Left renal pelvis (tissue), 4 donors: ENCODE results near the gene MRPS33. TPM values are rescaled to one million over a fixed set of nuclear protein-coding genes. Genes with fewer than 3 reads are reported as not detected.

Experiments used
- DNase-seq, 4 donors: peaks; one replicate each; pipeline ENCODE4 v3.0.0-alpha.2; 2013; ENCODE audit warnings: low read depth in 4 of 4, low spot score in 3 of 4
- polyA plus RNA-seq, 4 donors: library from polyadenylated mRNA; unstranded; fragments of 120-200 nt; gene quantifications; one replicate each; pipeline ENCODE4 v1.2.1, GENCODE V29; 2013; ENCODE audit not compliant: insufficient read length in 4 of 4

The MRPS33 gene
- polyA plus RNA-seq, 4 donors = 49.6 to 89.9 (median 74.8) TPM

- no peak for DNase-seq
Observed at GRCh38 chr7:141012696-141013344, 1.9 kb downstream of the MRPS33 start.

DNA sequence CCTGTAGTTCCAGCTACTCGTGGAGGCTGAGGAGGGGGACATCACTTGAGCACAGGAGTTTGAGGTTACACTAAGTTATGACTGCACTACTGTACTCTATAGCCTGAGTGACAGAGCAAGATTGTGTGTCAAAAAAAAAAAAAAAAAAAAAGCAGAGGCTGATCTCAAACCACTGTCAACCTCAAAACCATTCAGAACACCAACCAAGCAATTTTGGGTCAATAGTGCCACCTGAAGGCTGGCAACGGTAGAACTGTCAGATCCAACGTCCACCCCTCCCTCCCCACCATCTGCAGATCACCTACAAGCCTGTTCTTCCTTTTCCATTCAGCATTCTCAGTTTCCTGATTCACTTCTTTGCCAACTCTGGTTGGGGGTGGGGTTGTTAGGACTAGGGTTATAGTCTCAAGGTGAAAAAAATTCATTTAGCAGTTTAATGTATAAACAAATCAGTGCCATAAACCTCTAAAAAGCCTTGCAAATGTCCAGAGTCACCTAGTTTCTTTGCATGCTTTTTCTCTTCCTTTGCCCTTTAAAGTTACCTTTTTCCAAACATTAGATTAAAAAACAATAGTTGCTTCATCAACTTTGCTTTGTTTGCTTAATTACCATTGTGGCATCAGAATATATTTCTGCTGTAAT lies 2.6 kb downstream of the MRPS33 start:
- peak; percentile 42 to 59 (median 46) for DNase-seq

GRCh38 chr7:141011443-141011842 lies 3.3 kb downstream of the MRPS33 start:
- no peak for DNase-seq

DNA sequence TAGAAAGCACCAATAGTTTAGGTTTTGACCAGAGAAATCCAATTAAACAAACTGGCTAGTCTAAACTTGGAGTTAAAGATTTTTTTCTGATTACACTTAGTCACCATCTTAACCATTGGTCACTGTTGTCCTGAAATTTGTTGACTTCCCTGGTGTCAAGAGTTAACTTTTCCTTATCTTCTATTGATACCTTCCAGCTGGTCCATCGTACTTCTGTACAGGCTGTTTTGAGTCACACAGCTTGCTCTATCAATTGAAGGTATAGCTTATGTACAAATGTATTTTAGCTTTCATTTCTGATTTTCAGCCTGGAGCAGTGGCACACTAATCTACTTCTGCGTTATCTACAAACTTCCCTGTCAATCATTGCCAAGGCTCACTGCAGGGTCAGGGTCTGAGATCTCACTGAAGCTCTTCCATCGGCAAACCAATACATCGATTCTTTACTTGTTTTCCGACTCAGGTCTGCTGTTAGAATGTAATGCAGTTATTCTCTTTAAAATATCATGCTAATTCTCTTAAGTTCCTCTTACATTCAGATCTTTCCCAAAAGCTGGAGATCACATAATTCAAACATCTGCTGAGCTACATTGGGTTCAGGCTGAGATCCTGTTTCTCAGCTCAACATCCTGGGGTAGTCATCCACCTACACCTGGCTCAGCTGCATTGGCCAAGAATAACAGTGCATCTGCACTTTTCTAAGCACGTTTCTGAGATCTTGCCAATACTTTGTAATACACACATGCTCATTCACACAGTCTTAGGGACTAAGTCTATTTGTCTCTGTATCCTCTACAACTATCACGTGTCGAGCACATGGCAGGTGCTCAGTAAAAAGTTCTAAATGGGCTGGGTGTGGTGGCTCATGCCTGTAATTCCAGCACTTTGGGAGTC lies 11.3 kb downstream of the MRPS33 start:
- DNase-seq = no peak

DNA sequence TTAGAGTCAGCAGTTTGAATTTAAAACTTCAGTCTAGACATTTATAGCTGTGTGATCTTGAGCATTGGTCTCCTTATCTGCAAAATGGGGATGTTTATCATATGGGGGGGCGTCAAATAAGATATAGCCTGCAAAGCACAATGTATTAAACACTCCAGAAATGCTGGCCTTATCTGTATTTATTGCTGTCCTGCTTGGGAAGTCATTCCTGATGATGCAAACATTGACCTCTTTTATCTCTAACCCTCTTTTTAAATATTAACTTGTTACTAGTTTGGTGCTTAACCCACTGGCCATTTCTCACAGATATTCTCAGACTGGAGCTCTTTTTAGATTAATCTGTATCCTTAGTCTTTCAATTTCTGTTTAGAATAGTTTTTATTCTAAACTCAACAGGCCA lies 13.2 kb downstream of the MRPS33 start:
- no peak for DNase-seq

GRCh38 chr7:141001122-141001521 lies 13.6 kb downstream of the MRPS33 start:
- DNase-seq = no peak

GRCh38 chr7:140998715-140999114 lies 16.0 kb downstream of the MRPS33 start:
- DNase-seq = no peak

GRCh38 chr7:140992422-140992821 lies 22.3 kb downstream of the MRPS33 start:
- no peak for DNase-seq

DNA sequence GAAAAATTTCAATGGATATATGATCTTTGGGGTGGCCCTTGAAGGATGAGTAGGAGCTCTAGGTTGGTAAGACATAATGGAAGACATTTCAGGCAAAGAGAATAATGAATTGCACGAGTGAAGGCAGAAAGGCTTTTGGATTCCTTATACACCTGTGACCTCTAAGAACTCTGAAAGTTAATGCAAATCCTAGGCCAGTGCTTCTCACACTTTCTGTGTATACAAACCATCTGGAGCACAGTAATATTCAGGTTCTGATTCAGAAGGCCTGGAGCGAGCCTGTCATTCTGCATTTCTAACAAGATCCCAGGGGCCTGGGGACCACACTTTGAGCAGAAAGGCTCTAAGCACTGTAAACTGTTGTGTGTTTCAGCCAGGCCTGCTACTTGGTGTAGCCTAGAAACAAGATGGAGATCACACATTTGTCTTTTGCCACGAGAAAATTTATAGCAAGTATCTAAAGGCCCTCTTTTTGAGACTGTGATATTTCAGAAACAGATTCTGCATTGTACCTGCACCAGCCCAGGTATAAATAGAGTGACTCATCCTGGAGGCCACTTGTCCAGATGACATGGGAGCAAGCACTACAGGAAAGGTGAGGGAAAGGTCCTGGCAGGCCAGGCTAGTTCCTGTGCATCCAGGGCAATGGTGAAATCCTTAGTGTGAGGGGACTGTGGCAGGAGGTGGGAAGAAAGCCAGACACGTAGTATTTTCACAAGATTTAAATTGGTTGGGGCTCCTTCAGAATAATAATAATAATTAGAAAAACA lies 24.4 kb downstream of the MRPS33 start:
- DNase-seq = no peak

DNA sequence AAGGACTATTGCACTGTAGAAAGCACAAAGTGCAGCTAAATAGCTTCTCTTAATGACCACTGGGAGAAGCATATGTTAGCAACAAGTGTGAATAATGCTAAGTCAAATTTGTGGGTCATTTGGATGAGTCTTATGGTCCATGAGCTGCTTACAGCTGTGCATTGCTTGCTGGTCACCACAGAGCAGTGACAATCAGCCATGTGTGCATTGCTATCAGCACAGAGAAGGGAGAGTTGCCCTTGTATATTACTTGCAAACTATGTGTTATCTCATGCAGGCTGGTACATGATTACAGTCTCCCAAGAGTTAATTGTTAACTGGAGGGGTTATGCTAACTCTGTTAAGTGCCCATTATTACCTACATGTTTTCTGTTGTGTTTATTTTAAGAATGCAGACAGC lies 25.7 kb downstream of the MRPS33 start:
- no peak for DNase-seq

- DNase-seq = no peak
Observed at GRCh38 chr7:140983802-140984201, 30.9 kb downstream of the MRPS33 start.

DNA sequence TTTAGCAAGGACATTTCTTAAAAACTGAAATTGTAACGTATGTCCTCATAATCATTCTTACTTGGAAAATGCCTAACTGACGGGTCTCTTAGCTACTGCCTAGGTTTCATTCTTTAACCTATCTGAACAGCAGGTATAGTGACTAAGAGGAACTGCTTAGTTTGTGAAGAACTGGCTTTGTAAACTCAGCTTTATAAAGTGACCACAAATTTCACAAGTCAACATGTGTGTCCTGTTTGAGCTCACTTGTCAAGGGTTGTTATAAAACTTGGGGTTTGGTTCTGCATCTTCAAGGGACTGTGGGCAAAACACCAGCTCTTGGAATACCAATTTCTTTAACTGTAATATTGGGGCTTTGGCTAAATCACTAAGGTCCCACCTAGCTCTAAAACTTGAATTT lies 32.2 kb downstream of the MRPS33 start:
- no peak for DNase-seq

DNA sequence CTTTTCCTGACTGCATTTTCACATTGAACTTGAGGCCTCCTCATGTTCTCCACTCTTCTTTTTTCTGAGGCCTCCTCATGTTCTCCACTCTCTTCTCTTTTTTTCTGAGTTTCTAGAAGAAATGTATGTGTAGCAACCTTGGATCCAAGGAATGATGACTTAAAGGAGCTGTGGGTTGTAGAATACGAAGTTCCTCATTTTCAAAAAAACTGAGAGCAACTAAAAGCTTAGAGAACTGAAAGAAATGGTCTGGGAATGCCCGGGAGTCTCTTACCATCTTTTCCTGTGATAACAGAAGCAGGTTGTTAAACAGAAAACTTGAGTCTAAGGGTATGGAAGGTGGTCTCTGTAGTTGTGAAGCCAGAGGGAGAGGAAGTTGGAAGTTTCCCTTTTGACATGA lies 32.8 kb downstream of the MRPS33 start:
- no peak for DNase-seq

DNA sequence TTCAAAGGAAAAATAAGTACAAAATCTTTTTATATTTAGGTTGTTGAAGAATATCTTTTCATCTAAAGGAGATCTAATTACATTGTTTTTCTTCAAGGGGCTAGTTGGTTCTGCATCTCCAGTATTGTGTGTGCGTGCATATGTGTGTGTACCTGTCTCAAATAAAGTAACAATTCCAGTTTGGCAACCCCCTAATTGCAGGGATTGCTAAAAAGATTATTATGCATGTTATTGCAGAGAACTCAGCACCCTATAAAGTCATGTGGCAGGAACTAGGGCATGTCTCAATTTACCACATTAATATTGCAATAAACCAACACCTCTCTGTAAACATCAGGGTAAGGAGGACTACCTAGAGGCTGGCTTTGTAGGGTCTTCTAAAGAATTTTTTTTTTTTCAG lies 37.0 kb downstream of the MRPS33 start:
- DNase-seq = no peak

DNA sequence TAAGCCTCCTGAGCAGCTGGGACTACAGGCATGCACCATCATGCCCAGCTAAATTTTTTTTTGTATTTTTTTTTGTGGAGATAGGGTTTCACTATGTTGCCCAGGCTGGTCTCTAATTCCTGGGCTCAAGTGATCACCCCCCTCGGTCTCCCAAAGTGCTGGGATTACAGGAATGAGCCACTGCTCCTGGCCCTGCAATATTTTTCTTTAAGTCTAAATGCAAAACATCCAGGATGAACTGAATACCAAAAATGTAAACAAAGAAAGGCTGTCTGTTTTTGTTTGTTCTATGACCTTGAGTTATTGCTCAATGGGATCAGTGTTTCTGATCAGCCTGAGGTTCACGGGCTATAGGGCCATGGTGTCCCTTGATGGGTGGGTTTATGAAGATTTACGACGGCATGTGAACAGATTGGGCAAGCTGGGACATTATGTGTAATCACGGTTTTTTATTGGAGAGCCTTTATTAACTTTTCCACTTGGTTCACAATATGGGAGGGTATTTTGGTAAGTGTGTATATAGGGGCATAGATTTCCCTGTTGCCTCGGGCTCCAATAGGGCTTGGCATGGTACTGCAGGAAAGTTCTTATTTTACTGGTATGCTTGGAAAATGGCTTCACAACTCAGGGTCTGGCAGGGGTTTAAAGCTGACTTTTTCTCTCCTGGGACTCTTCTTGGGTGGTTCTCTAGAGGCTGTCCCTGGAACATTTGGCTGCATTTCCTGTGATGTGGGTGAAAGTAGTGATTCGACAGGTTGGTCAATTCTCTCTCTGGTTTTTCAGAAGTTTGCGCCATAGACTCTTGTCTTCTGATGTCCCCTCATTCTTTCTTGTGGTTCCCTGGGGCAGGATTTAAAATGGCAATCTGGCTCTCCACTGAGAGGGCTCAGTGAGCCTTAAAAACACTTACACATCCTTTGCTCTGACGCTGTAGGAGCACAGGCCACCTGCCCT lies 41.6 kb downstream of the MRPS33 start:
- no peak for DNase-seq

DNA sequence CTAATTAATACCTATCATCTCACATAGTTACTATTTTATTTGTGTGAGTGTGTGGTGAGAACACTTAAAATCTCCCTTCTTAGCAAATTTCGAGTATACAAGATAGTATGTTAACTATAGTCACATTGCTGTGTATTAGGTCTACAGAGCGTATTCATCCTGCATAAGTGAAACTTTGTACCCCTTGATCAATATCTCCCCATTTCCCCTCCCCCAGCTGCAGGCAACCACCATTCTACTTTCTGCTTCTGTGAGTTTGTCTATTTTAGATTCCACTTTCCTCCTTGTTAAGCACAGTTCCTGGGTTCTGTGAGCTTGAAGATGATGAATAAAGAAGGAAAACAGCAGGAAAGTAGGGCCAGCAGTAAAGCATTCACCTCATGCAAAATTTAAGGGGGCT lies 42.4 kb downstream of the MRPS33 start:
- DNase-seq = no peak

GRCh38 chr7:140967438-140967837 lies 47.3 kb downstream of the MRPS33 start:
- no peak for DNase-seq

GRCh38 chr7:140966561-140967233 lies 48.1 kb downstream of the MRPS33 start:
- no peak for DNase-seq

GRCh38 chr7:140961117-140961516 lies 53.6 kb downstream of the MRPS33 start:
- DNase-seq = no peak
